Measurements from ENCODE around the gene POU3F3. TPM values are rescaled to one million over a fixed set of nuclear protein-coding genes. Genes with fewer than 3 reads are reported as not detected.

The POU3F3 gene
- total and polyA plus RNA-seq, 10 donors, result not detected

- Histone ChIP-seq H3K9me3 (no peaks in the 10 kb centered on the region), H3K27me3 (replicated peaks in 1 of 7) (peaks cover 0 to 87% (median 22%) of the 10 kb centered on the region in 7 donors), H3K27ac (no peak overlapping the region), H3K4me3 (no peak overlapping the region), H3K36me3 (no peaks in the 10 kb centered on the region), H3K4me1 (peaks cover 8 to 21% (median 18%) of the 10 kb centered on the region in 6 donors)
- WGBS, 5 donors, result 75 to 81% (median 79%) methylated on average over 14 of the region's 14 CpGs
- intact Hi-C loops (cut with DNase I; ENCODE audit: low total_unique reads), result no loop called here
- no peak for DNase-seq
- TF ChIP-seq POLR2A (IDR thresholded peaks at IDR 0.05) (no peak), CTCF (IDR thresholded peaks at IDR 0.05 in 8 of 11, conservative IDR thresholded peaks at IDR 0.05 in 3 of 11) (no peak), POLR2AphosphoS5 (IDR thresholded peaks at IDR 0.05) (no peak)
Measured at GRCh38 chr2:104876606-104877570, 23.0 kb downstream of the POU3F3 start.

- Histone ChIP-seq H3K27me3 (replicated peaks in 1 of 7) (peaks cover 0 to 86% (median 3%) of the 10 kb centered on the region in 7 donors), H3K4me3 (no peak overlapping the region), H3K9me3 (no peaks in the 10 kb centered on the region), H3K36me3 (no peaks in the 10 kb centered on the region), H3K27ac (no peak overlapping the region), H3K4me1 (no peaks in the 10 kb centered on the region)
- no peak for TF ChIP-seq POLR2AphosphoS5 (IDR thresholded peaks at IDR 0.05)
- TF ChIP-seq POLR2A (IDR thresholded peaks at IDR 0.05), result no peak
- intact Hi-C loops (cut with DNase I; ENCODE audit: low total_unique reads), result no loop called here
- no peak for DNase-seq
- 68 to 83% (median 83%) methylated on average over 11 of the region's 11 CpGs for WGBS, 5 donors
Measured at GRCh38 chr2:104878863-104879512, 25.1 kb downstream of the POU3F3 start.

GRCh38 chr2:104880076-104880475, 26.2 kb downstream of the POU3F3 start:
- H3K4me1 ChIP-seq, result no peaks in the 10 kb centered on the region
- TF ChIP-seq POLR2A (IDR thresholded peaks at IDR 0.05) (no peak), CTCF (IDR thresholded peaks at IDR 0.05 in 8 of 11, conservative IDR thresholded peaks at IDR 0.05 in 3 of 11) (no peak), POLR2AphosphoS5 (IDR thresholded peaks at IDR 0.05) (no peak)
- no peaks in the 10 kb centered on the region for H3K9me3 ChIP-seq
- no peak for DNase-seq
- H3K27ac ChIP-seq, result no peak overlapping the region
- H3K36me3 ChIP-seq, result no peaks in the 10 kb centered on the region
- intact Hi-C loops (cut with DNase I; ENCODE audit: low total_unique reads), result no loop called here
- H3K27me3 ChIP-seq (replicated peaks in 1 of 7), result peaks cover 0 to 87% (median 3%) of the 10 kb centered on the region in 7 donors
- H3K4me3 ChIP-seq, result no peak overlapping the region
- WGBS, 5 donors, result 73 to 79% (median 74%) methylated on average over 6 of the region's 6 CpGs

GRCh38 chr2:104883357-104883756, 29.4 kb downstream of the POU3F3 start:
- WGBS, 5 donors, result 85 to 88% (median 85%) methylated on average over 3 of the region's 3 CpGs
- H3K4me3 ChIP-seq, result no peak overlapping the region
- H3K36me3 ChIP-seq, result no peaks in the 10 kb centered on the region
- no peaks in the 10 kb centered on the region for H3K9me3 ChIP-seq
- H3K4me1 ChIP-seq, result peaks cover 0 to 4% (median 0%) of the 10 kb centered on the region in 6 donors
- TF ChIP-seq POLR2AphosphoS5 (IDR thresholded peaks at IDR 0.05), result no peak
- TF ChIP-seq POLR2A (IDR thresholded peaks at IDR 0.05), result no peak
- no peak for TF ChIP-seq CTCF (IDR thresholded peaks at IDR 0.05 in 8 of 11, conservative IDR thresholded peaks at IDR 0.05 in 3 of 11)
- peaks cover 0 to 61% (median 3%) of the 10 kb centered on the region in 7 donors for H3K27me3 ChIP-seq (replicated peaks in 1 of 7)
- intact Hi-C loops (cut with DNase I; ENCODE audit: low total_unique reads), result no loop called here
- H3K27ac ChIP-seq, result no peak overlapping the region
- DNase-seq, result no peak

Measured in spleen (tissue), 11 donors.